Naive thymus-derived CD4-positive, alpha-beta T cell (primary cell): ENCODE results near the gene FNDC3B. TPM values are rescaled to one million over a fixed set of nuclear protein-coding genes. Genes with fewer than 3 reads are reported as not detected.

ENCODE experiments used
- ATAC-seq: fragments of 150-1000 bp; cut with Tn5 transposase; 2 replicates; pipeline ENCODE4 v1.10.0; 2021; ENCODE audit warnings: mild to moderate bottlenecking, moderate library complexity
- CTCF ChIA-PET: fragments of 350-600 bp; sonication (Branson Sonifier 250); formaldehyde crosslinking; loops from one replicate; lab custom pipeline; 2021; ENCODE audit warnings: antibody characterized with exemption; lab: Charles Lee
- POLR2A ChIA-PET: fragments of 350-600 bp; sonication (Branson Sonifier 250); formaldehyde crosslinking; loops from one replicate; lab custom pipeline; 2021; ENCODE audit warnings: antibody characterized with exemption, inconsistent platforms; lab: Charles Lee
- DNase-seq, 9 donors: peaks; one replicate each; pipeline versions ENCODE4 v3.0.0 to v3.0.0-alpha.2; 2020 to 2022; ENCODE audit warnings: mixed read lengths in 1 of 9
- H3K27ac ChIP-seq: one replicate; pipeline ENCODE4 v1.7.0; 2013; ENCODE audit warnings: mild to moderate bottlenecking, low read depth, low read length, moderate library complexity
- H3K27me3 ChIP-seq, 2 donors: one replicate each; pipeline ENCODE4 v1.7.0; 2013; ENCODE audit warnings: low read length in 2 of 2, mild to moderate bottlenecking in 2 of 2, moderate library complexity in 2 of 2; ENCODE audit not compliant: control insufficient read depth in 2 of 2, insufficient read depth in 2 of 2
- H3K36me3 ChIP-seq, 3 experiments: 1 replicate in 2 of 3; 2 replicates in 1 of 3; pipeline ENCODE4 v1.7.0; 2013; ENCODE audit warnings: low read length in 3 of 3, mild to moderate bottlenecking in 3 of 3, moderate library complexity in 1 of 3; ENCODE audit not compliant: insufficient read depth in 3 of 3, control insufficient read depth in 2 of 3
- H3K4me1 ChIP-seq, 2 donors: one replicate each; pipeline ENCODE4 v1.7.0; 2013; ENCODE audit warnings: low read length in 2 of 2, mild to moderate bottlenecking in 2 of 2, moderate library complexity in 1 of 2; ENCODE audit not compliant: control insufficient read depth in 2 of 2, insufficient read depth in 2 of 2
- H3K4me3 ChIP-seq: 2 replicates; pipeline ENCODE4 v1.7.0; 2013; ENCODE audit warnings: mild to moderate bottlenecking, low read length
- H3K9me3 ChIP-seq, 3 experiments: 1 replicate in 2 of 3; 2 replicates in 1 of 3; pipeline ENCODE4 v1.7.0; 2013; ENCODE audit warnings: low read length in 3 of 3; ENCODE audit not compliant: control insufficient read depth in 2 of 3
- H3K27ac Mint-ChIP-seq, 9 donors: one replicate each; pipeline ENCODE4 v1.8.0; 2020 to 2022; ENCODE audit warnings: mixed read lengths in 9 of 9, mild to moderate bottlenecking in 8 of 9, moderate library complexity in 5 of 9, inconsistent platforms in 2 of 9
- H3K27me3 Mint-ChIP-seq, 5 donors: one replicate each; pipeline ENCODE4 v1.8.0; 2021 to 2022; ENCODE audit warnings: mixed read lengths in 5 of 5, mild to moderate bottlenecking in 1 of 5
- H3K36me3 Mint-ChIP-seq, 5 donors: one replicate each; pipeline ENCODE4 v1.8.0; 2020 to 2022; ENCODE audit warnings: mixed read lengths in 5 of 5, mild to moderate bottlenecking in 3 of 5, inconsistent platforms in 1 of 5
- H3K4me1 Mint-ChIP-seq, 7 donors: one replicate each; pipeline ENCODE4 v1.8.0; 2020 to 2022; ENCODE audit warnings: mixed read lengths in 7 of 7, mild to moderate bottlenecking in 3 of 7, inconsistent platforms in 1 of 7
- H3K4me3 Mint-ChIP-seq, 10 donors: one replicate each; pipeline ENCODE4 v1.8.0; 2020 to 2022; ENCODE audit warnings: mild to moderate bottlenecking in 10 of 10, mixed read lengths in 10 of 10, moderate library complexity in 6 of 10, inconsistent platforms in 2 of 10
- H3K9me3 Mint-ChIP-seq, 11 donors: one replicate each; pipeline ENCODE4 v1.8.0; 2020 to 2022; ENCODE audit warnings: mixed read lengths in 11 of 11, mild to moderate bottlenecking in 4 of 11, inconsistent platforms in 1 of 11, moderate library complexity in 1 of 11
- intact Hi-C, 2 donors: fragments of 100-400 bp; cut with micrococcal nuclease; formaldehyde crosslinking; loops; one replicate each; pipeline ENCODE4 v1.15.1; 2023
- polyA plus RNA-seq, 2 donors: library from polyadenylated mRNA; unstranded; fragments of 300-500 nt; fragmentation: Illumina TruSeq; gene quantifications; one replicate each; pipeline ENCODE4 v1.2.3, GENCODE V29; 2021
- total RNA-seq, 6 experiments: library from RNA in 5 of 6; stranded (reverse) in 5 of 6; gene quantifications; 1 replicate in 5 of 6; 2 replicates in 1 of 6; pipeline ENCODE4 v1.2.3 and lab custom pipeline; 2021 to 2026

The FNDC3B gene
- total and polyA plus RNA-seq, 7 experiments from 2014 or later: 8.6 to 78.6 (median 25.6) TPM

DNA sequence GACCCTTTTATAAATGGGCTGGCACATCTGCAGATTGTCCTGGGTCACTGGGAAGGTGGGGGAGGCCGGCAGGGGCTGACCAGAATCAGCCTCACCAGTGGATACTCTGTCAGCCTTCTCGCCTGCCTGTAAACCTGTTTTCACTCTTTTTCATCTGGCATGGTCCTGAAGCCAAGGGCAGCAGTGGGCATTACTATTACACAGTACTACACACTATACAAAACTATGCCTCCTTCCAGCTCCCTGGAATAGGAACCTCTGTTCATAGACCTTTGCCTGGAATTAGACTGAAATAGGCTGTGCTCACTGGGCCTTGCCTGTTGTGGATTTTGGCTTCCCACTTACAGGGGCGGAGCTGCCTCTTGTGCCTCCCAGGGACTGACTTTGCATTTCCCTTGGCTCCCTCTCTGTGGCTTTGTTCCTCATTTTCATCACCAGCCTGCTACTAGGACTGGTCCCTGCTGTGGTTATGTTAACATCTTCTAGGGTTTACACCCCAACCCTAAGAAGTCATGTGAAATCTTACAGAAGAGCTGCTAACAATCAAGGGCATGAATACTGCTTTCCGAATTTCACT, 120.7 kb downstream of the FNDC3B start:
- Mint-ChIP-seq H3K9me3 (no peaks in the 10 kb centered on the region), H3K27me3 (no peaks in the 10 kb centered on the region), H3K27ac (peak overlapping the region in 1 of 9 donors; percentile 19), H3K4me3 (no peak overlapping the region), H3K4me1 (peaks cover 4 to 35% (median 18%) of the 10 kb centered on the region in 7 donors), H3K36me3 (peaks cover 0 to 29% (median 7%) of the 10 kb centered on the region in 5 donors)
- no peaks in the 10 kb centered on the region for H3K9me3 ChIP-seq
- no peaks in the 10 kb centered on the region for H3K36me3 ChIP-seq
- POLR2A ChIA-PET: no interaction called here
- CTCF ChIA-PET: interaction anchor here (0.5 kb wide), 1 partner anchor 46 kb away, joined by 4 read pairs; no protein-coding TSS in a partner anchor
- DNase-seq: no peak
- no peaks in the 10 kb centered on the region for H3K4me1 ChIP-seq
- H3K27ac ChIP-seq: no peak overlapping the region
- no peak overlapping the region for H3K4me3 ChIP-seq
- ATAC-seq: peak; percentile 89
- H3K27me3 ChIP-seq: no peaks in the 10 kb centered on the region
- intact Hi-C loops: no loop called here

DNA sequence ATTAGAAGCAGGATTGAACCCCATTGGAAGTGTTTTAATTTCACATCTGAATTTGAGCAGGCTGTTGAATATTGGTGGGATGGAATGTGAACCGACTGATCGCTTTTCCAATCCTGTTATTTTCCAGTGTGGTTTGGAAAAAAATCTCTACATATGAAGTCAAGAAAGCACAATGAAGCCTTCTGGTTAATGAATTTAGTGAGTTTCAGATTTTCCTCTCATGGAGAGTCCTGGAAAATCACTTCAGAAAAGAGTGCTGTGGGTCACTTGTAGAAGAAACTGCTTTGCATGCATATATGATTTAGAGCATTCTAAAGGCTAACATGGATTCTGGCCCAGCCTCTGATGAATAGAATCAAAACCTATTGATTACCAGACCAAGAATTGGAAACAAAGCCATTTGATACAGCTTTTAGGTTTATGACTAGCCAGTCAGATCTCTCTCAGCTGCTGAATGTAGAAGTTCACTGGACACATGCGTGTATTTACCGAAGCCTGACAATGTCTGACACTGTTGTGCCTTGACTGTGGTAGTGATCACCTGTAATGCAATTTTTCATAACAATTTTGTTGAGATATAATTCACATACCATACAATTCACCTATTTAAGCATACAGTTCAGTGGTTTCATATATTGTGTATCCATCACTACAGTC, 121.9 kb downstream of the FNDC3B start:
- Histone ChIP-seq H3K27me3 (no peaks in the 10 kb centered on the region), H3K4me1 (no peaks in the 10 kb centered on the region), H3K4me3 (no peak overlapping the region), H3K9me3 (no peaks in the 10 kb centered on the region), H3K27ac (no peak overlapping the region), H3K36me3 (no peaks in the 10 kb centered on the region)
- POLR2A ChIA-PET: no interaction called here
- Mint-ChIP-seq H3K9me3 (no peaks in the 10 kb centered on the region), H3K36me3 (peaks cover 0 to 25% (median 5%) of the 10 kb centered on the region in 5 donors), H3K4me3 (no peak overlapping the region), H3K4me1 (peaks cover 4 to 27% (median 12%) of the 10 kb centered on the region in 7 donors), H3K27ac (no peak overlapping the region), H3K27me3 (no peaks in the 10 kb centered on the region)
- no peak for ATAC-seq
- DNase-seq: no peak
- CTCF ChIA-PET: no interaction called here
- intact Hi-C loops: no loop called here

DNA sequence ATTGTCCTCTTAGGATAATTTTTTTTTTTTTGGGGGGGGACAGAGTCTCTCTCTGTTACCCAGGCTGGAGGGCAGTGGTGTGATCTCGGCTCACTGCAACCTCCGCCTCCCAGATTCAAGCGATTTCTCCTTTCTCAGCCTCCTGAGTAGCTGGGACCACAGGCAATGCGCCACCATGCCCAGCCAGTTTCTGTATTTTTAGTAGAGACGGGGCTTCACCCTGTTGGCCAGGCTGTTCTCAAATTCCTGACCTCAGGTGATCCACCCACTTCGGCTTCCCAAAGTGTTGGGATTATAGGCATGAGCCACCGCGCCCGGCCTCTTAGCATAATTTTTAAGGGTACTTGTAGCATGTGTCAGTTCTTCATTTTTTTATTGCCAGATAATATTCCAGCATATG, 122.6 kb downstream of the FNDC3B start:
- no peak overlapping the region for H3K27ac Mint-ChIP-seq
- no peak overlapping the region for H3K4me3 Mint-ChIP-seq
- H3K27ac ChIP-seq: no peak overlapping the region
- ChIA-PET POLR2A (interaction anchor here (0.6 kb wide), 1 partner anchor 44 kb away, joined by 3 read pairs; no protein-coding TSS in a partner anchor), CTCF (no interaction called here)
- no peaks in the 10 kb centered on the region for H3K36me3 ChIP-seq
- intact Hi-C loops: loop anchor here in 1 of 2 donors (2.0 kb wide), 1 partner anchor 13 kb away; no protein-coding TSS in a partner anchor
- peaks cover 4 to 26% (median 11%) of the 10 kb centered on the region in 7 donors for H3K4me1 Mint-ChIP-seq
- ATAC-seq (no peak), DNase-seq (no peak)
- no peak overlapping the region for H3K4me3 ChIP-seq
- H3K4me1 ChIP-seq: no peaks in the 10 kb centered on the region
- no peaks in the 10 kb centered on the region for H3K9me3 ChIP-seq
- H3K27me3 ChIP-seq: no peaks in the 10 kb centered on the region
- H3K27me3 Mint-ChIP-seq: no peaks in the 10 kb centered on the region
- no peaks in the 10 kb centered on the region for H3K9me3 Mint-ChIP-seq
- peaks cover 0 to 21% (median 4%) of the 10 kb centered on the region in 5 donors for H3K36me3 Mint-ChIP-seq

DNA sequence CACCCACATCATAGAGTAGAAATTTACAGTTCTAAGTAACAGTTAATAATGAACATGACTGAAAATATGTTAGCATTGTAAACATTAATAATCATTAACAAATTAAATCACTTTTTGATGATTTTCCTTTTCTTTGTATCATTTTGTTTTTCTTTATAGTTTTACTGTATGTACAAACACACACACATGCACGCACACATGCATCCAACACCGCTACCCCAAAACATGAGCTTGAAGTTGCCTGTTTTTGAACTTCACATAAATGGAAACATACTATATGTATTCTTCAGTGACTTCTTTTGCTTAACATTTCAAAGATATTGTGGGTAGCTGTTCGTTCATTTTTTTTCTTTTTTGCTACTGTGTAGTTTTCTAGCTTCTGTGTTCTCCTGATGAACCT, 123.9 kb downstream of the FNDC3B start:
- intact Hi-C loops: loop anchor here in 1 of 2 donors (2.0 kb wide), 1 partner anchor 15 kb away; no protein-coding TSS in a partner anchor
- H3K9me3 ChIP-seq: no peaks in the 10 kb centered on the region
- DNase-seq (no peak), ATAC-seq (no peak)
- no peaks in the 10 kb centered on the region for H3K4me1 ChIP-seq
- H3K27ac ChIP-seq: no peak overlapping the region
- H3K4me3 ChIP-seq: no peak overlapping the region
- Mint-ChIP-seq H3K27ac (no peak overlapping the region), H3K4me3 (no peak overlapping the region), H3K4me1 (peaks cover 4 to 29% (median 13%) of the 10 kb centered on the region in 7 donors), H3K27me3 (no peaks in the 10 kb centered on the region), H3K36me3 (peaks cover 0 to 15% (median 2%) of the 10 kb centered on the region in 5 donors), H3K9me3 (no peaks in the 10 kb centered on the region)
- ChIA-PET CTCF (no interaction called here), POLR2A (interaction anchor here (0.8 kb wide), 1 partner anchor 31 kb away, joined by 3 read pairs; no protein-coding TSS in a partner anchor)
- no peaks in the 10 kb centered on the region for H3K27me3 ChIP-seq
- H3K36me3 ChIP-seq: no peaks in the 10 kb centered on the region

DNA sequence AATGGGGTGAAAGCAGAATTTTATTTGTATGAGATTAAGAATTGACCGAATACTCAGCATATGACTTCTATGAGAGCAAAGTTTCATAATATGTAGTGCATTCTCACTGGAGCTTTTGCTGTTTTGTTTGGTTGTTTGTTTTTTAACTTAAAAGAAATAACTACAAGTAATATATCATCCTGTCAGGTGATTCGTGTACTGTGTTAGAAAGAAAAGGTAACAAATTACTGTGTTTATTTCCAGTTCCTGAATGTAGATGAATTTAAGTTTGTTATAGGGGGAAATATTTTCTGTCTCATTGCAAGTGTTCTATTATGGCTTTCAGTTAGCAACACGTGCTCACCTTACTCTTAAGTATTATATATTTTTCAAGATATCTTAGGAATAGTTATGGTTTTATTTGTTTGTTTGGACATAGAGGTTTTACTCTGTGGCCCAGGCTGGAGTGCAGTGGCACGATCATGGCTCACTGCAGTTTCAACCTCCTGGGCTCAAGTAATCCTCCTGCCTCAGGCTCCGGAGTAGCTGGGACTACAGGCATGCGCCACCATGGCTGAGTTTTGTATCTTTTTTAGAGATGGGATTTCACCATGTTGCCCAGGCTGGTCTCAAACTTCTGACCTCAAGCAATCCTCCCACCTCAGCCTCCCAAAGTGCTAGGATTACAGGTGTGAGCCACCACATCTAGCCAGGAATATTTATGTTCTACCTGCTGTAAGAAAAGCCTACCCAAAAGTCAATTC, 125.4 kb downstream of the FNDC3B start:
- Histone ChIP-seq H3K36me3 (no peaks in the 10 kb centered on the region), H3K27me3 (no peaks in the 10 kb centered on the region), H3K9me3 (no peaks in the 10 kb centered on the region), H3K4me1 (no peaks in the 10 kb centered on the region), H3K4me3 (no peak overlapping the region), H3K27ac (no peak overlapping the region)
- no peak for DNase-seq
- Mint-ChIP-seq H3K27ac (no peak overlapping the region), H3K9me3 (no peaks in the 10 kb centered on the region), H3K4me3 (no peak overlapping the region), H3K36me3 (peaks cover 0 to 15% (median 1%) of the 10 kb centered on the region in 5 donors), H3K4me1 (peaks cover 6 to 27% (median 16%) of the 10 kb centered on the region in 7 donors), H3K27me3 (no peaks in the 10 kb centered on the region)
- ChIA-PET CTCF (no interaction called here), POLR2A (no interaction called here)
- intact Hi-C loops: no loop called here
- no peak for ATAC-seq

DNA sequence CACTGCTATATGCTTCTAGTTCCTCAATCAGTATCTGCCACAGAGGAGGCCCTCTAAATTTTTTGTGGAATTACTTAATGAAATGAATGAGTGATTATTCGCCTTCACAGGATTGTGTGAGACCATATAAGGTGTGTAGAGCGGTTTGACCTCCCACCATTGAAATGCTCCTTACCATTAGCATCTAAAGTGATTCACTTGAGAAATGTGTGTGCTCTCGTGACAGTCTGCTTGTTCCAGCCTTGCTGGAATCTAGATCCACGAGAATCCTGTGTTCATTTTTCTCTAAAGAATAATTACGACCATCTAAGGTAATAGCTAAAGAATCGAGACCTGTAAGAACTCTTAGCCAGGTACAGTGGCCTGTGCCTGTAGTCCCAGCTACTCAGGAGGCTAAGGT, 126.9 kb downstream of the FNDC3B start:
- no peaks in the 10 kb centered on the region for H3K9me3 ChIP-seq
- Mint-ChIP-seq H3K36me3 (peaks cover 0 to 15% (median 0%) of the 10 kb centered on the region in 5 donors), H3K27ac (no peak overlapping the region), H3K27me3 (no peaks in the 10 kb centered on the region), H3K4me3 (no peak overlapping the region), H3K4me1 (peaks cover 5 to 25% (median 18%) of the 10 kb centered on the region in 7 donors), H3K9me3 (no peaks in the 10 kb centered on the region)
- H3K36me3 ChIP-seq: no peaks in the 10 kb centered on the region
- no peak for DNase-seq
- H3K27ac ChIP-seq: no peak overlapping the region
- CTCF ChIA-PET: interaction anchor here (0.6 kb wide), 1 partner anchor 51 kb away, joined by 8 read pairs; no protein-coding TSS in a partner anchor
- no peaks in the 10 kb centered on the region for H3K27me3 ChIP-seq
- no peak overlapping the region for H3K4me3 ChIP-seq
- no peak for ATAC-seq
- POLR2A ChIA-PET: no interaction called here
- intact Hi-C loops: no loop called here
- H3K4me1 ChIP-seq: no peaks in the 10 kb centered on the region
